Small intestine (tissue), 7 donors: ENCODE measurements around the gene AADACL4. TPM values are rescaled to one million over a fixed set of nuclear protein-coding genes. Genes with fewer than 3 reads are reported as not detected.
"Not testable (repeated sequence)": the region's sequence is repeated elsewhere in the genome, so short reads cannot be mapped to it uniquely, and the experiment has no call there.

Source experiments
- DNase-seq, 2 donors: peaks; one replicate each; pipeline versions ENCODE4 v3.0.0 to v3.0.0-alpha.2; 2013
- FAIRE-seq: peaks from 2 replicates; lab custom pipeline; 2012; peaks lifted over from hg19 to GRCh38; lab: Jason Lieb, UNC
- H3K27ac ChIP-seq, 3 donors: one replicate each; pipeline ENCODE4 v1.5.1; 2013; ENCODE audit warnings: low read length in 2 of 3, mild to moderate bottlenecking in 2 of 3, control low read depth in 1 of 3, inconsistent platforms in 1 of 3, low read depth in 1 of 3, moderate library complexity in 1 of 3
- H3K27me3 ChIP-seq, 3 donors: one replicate each; pipeline ENCODE4 v1.6.1; 2013; ENCODE audit warnings: low read length in 3 of 3, inconsistent platforms in 1 of 3; ENCODE audit not compliant: control insufficient read depth in 3 of 3, insufficient read depth in 3 of 3
- H3K36me3 ChIP-seq, 3 donors: one replicate each; pipeline ENCODE4 v1.6.1; 2013; ENCODE audit warnings: low read length in 3 of 3, inconsistent platforms in 1 of 3, low read depth in 1 of 3, mild to moderate bottlenecking in 1 of 3, moderate library complexity in 1 of 3; ENCODE audit not compliant: control insufficient read depth in 3 of 3, insufficient read depth in 2 of 3
- H3K4me1 ChIP-seq, 3 donors: one replicate each; pipeline ENCODE4 v1.6.1; 2013; ENCODE audit warnings: low read length in 2 of 3, inconsistent platforms in 1 of 3, low read depth in 1 of 3, mild to moderate bottlenecking in 1 of 3, moderate library complexity in 1 of 3; ENCODE audit not compliant: control insufficient read depth in 3 of 3, insufficient read depth in 2 of 3
- H3K4me3 ChIP-seq, 3 donors: one replicate each; pipeline ENCODE4 v1.5.1; 2013; ENCODE audit warnings: low read length in 3 of 3, control low read depth in 1 of 3, inconsistent platforms in 1 of 3, low read depth in 1 of 3, mild to moderate bottlenecking in 1 of 3, moderate library complexity in 1 of 3
- H3K9me3 ChIP-seq, 2 donors: one replicate each; pipeline ENCODE4 v1.6.1; 2013; ENCODE audit warnings: low read depth in 1 of 2, low read length in 1 of 2; ENCODE audit not compliant: control insufficient read depth in 2 of 2, insufficient read depth in 1 of 2
- WGBS, 3 donors: extraction: QIAGEN DNeasy Blood & Tissue Kit; methylation state at CpG; one replicate each; pipeline ENCODE4 v1.1.7; 2013; 5-methylcytosine and 5-hydroxymethylcytosine counted together
- polyA plus RNA-seq, 4 donors: library from polyadenylated mRNA; stranded (reverse) in 3 of 4; unstranded in 1 of 4; fragments of 200-250 nt in 3 of 4; fragments of 120-200 nt in 1 of 4; gene quantifications; one replicate each; pipeline versions ENCODE4 v1.2.1 to v1.2.3, GENCODE V29; 2013
- donor health status: healthy with polysubstance abuse.
- donor health status: control.
- donor health status: control.
- donor health status: Bipolar disorder and iron deficiency.
- donor health status: healthy.

The AADACL4 gene
- polyA plus RNA-seq, 4 donors: not detected

GRCh38 chr1:12662556-12662955 lies 18.7 kb downstream of the AADACL4 start:
- H3K27me3 ChIP-seq: no peaks in the 10 kb centered on the region

DNA sequence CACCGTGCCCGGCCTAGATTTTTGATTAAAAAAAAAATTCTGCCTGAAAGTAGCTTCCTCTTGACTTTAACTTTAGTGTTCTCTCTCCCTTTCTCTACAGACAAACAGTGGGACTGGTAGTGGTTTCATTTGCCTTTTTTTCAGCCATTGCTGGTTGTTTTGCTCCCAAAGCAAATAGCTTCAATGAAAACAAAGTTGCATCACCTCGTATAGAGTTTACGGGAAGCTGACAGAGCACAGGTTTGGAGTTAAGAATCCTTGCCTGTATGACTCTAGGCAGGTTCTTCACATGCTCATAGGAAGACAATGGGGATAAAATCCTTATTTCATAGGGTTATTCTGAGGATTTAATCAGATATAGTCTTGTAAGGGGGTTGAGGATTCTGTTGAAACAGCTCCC lies 21.6 kb downstream of the AADACL4 start:
- FAIRE-seq: no peak
- WGBS, 3 donors: 77 to 81% (median 77%) methylated on average over 4 of the region's 4 CpGs

More at GRCh38 chr1:12662556-12662955, 18.7 kb downstream of the AADACL4 start:
- H3K27ac ChIP-seq: no peak overlapping the region
- no peak overlapping the region for H3K4me3 ChIP-seq
- no peaks in the 10 kb centered on the region for H3K4me1 ChIP-seq
- 93 to 95% (median 93%) methylated on average over 1 of the region's 1 CpG for WGBS, 3 donors
- FAIRE-seq: no peak
- H3K9me3 ChIP-seq: peaks cover 0 to 11% of the 10 kb centered on the region in 2 donors
- no peak for DNase-seq
- H3K36me3 ChIP-seq: no peaks in the 10 kb centered on the region

DNA sequence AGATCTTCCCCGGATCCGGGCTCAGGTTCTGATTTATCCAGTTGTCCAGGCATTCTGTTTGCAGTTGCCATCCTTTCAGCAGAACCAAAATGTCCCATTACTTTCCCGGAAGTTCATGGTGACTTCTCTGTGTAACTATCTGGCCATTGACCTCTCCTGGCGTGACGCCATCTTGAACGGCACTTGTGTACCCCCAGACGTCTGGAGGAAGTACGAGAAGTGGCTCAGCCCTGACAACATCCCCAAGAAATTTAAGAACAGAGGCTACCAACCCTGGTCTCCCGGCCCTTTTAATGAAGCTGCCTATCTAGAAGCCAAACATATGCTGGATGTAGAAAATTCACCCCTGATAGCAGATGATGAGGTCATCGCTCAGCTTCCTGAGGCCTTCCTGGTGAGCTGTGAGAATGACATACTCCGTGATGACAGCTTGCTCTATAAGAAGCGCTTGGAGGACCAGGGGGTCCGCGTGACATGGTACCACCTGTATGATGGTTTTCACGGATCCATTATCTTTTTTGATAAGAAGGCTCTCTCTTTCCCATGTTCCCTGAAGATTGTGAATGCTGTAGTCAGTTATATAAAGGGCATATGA lies 22.4 kb downstream of the AADACL4 start:
- WGBS, 3 donors: 82 to 87% (median 84%) methylated on average over 15 of the region's 15 CpGs
- FAIRE-seq (no peak), DNase-seq (no peak)
- Histone ChIP-seq H3K4me3 (no peak overlapping the region), H3K36me3 (no peaks in the 10 kb centered on the region), H3K27ac (no peak overlapping the region), H3K9me3 (peaks cover 0 to 19% of the 10 kb centered on the region in 2 donors), H3K4me1 (no peaks in the 10 kb centered on the region), H3K27me3 (no peaks in the 10 kb centered on the region)

More for the DNA sequence above, 21.6 kb downstream of the AADACL4 start:
- H3K4me3 ChIP-seq: no peak overlapping the region
- H3K36me3 ChIP-seq: no peaks in the 10 kb centered on the region
- no peaks in the 10 kb centered on the region for H3K27me3 ChIP-seq
- DNase-seq: no peak
- no peaks in the 10 kb centered on the region for H3K4me1 ChIP-seq
- no peak overlapping the region for H3K27ac ChIP-seq
- peaks cover 0 to 19% of the 10 kb centered on the region in 2 donors for H3K9me3 ChIP-seq

- H3K27ac ChIP-seq: no peak overlapping the region
- H3K4me1 ChIP-seq: no peaks in the 10 kb centered on the region
- WGBS, 3 donors: 47 to 76% (median 54%) methylated on average over 3 of the region's 3 CpGs
- H3K4me3 ChIP-seq: no peak overlapping the region
- FAIRE-seq (no peak), DNase-seq (no peak)
- peaks cover 0 to 11% of the 10 kb centered on the region in 2 donors for H3K9me3 ChIP-seq
- H3K36me3 ChIP-seq: no peaks in the 10 kb centered on the region
- H3K27me3 ChIP-seq: no peaks in the 10 kb centered on the region
These were observed 25.7 kb downstream of the AADACL4 start for GRCh38 chr1:12669529-12670068.

- Histone ChIP-seq H3K27me3 (peaks cover 0 to 3% (median 0%) of the 10 kb centered on the region in 3 donors), H3K36me3 (no peaks in the 10 kb centered on the region), H3K9me3 (no peaks in the 10 kb centered on the region), H3K27ac (no peak overlapping the region), H3K4me3 (no peak overlapping the region), H3K4me1 (no peaks in the 10 kb centered on the region)
- no peak for FAIRE-seq
- DNase-seq: no peak
These were observed 30.5 kb downstream of the AADACL4 start for GRCh38 chr1:12674358-12674757.

- not testable (repeated sequence) for H3K36me3 ChIP-seq, H3K27me3 ChIP-seq, FAIRE-seq, H3K27ac ChIP-seq, DNase-seq, H3K4me3 ChIP-seq, H3K9me3 ChIP-seq, H3K4me1 ChIP-seq
- WGBS, 3 donors: 73 to 82% (median 81%) methylated on average over 4 of the region's 4 CpGs
These were observed 32.2 kb downstream of the AADACL4 start for GRCh38 chr1:12676122-12676521.

- FAIRE-seq: no peak
- H3K27me3 ChIP-seq: peaks cover 0 to 3% (median 0%) of the 10 kb centered on the region in 3 donors
These were observed 33.7 kb downstream of the AADACL4 start for GRCh38 chr1:12677565-12677964.

GRCh38 chr1:12678350-12678749 lies 34.5 kb downstream of the AADACL4 start:
- Histone ChIP-seq H3K4me3 (no peak overlapping the region), H3K36me3 (no peaks in the 10 kb centered on the region), H3K27me3 (peaks cover 0 to 3% (median 0%) of the 10 kb centered on the region in 3 donors), H3K4me1 (no peaks in the 10 kb centered on the region), H3K9me3 (peaks cover 0 to 2% of the 10 kb centered on the region in 2 donors), H3K27ac (no peak overlapping the region)
- DNase-seq: no peak
- WGBS, 3 donors: 30 to 68% (median 57%) methylated on average over 2 of the region's 2 CpGs
- no peak for FAIRE-seq

More at GRCh38 chr1:12677565-12677964, 33.7 kb downstream of the AADACL4 start:
- Histone ChIP-seq H3K9me3 (peaks cover 0 to 2% of the 10 kb centered on the region in 2 donors), H3K36me3 (no peaks in the 10 kb centered on the region), H3K4me1 (no peaks in the 10 kb centered on the region), H3K4me3 (no peak overlapping the region), H3K27ac (no peak overlapping the region)
- 78 to 85% (median 79%) methylated on average over 1 of the region's 1 CpG for WGBS, 3 donors
- DNase-seq: no peak
